Endothelial cell of umbilical vein (primary cell): ENCODE results near the gene ZDHHC7. TPM values are rescaled to one million over a fixed set of nuclear protein-coding genes. Genes with fewer than 3 reads are reported as not detected.

Source experiments
- BruUV-seq: library from RNA; stranded (reverse); fragments of 400-500 nt; replicated peaks from 2 replicates; lab custom pipeline; 2021; lab: Mats Ljungman, UMichigan
- CTCF ChIA-PET: fragments of 300-600, 350-600 bp; sonication (Branson Sonifier 250); formaldehyde crosslinking; loops from one replicate; lab custom pipeline; 2021; ENCODE audit warnings: antibody characterized with exemption, inconsistent platforms; lab: Charles Lee
- POLR2A ChIA-PET: fragments of 300-600, 350-600 bp; sonication (Branson Sonifier 250); formaldehyde crosslinking; loops from one replicate; lab custom pipeline; 2021; ENCODE audit warnings: antibody characterized with exemption, inconsistent platforms; lab: Charles Lee
- DNase-seq: peaks from one replicate; pipeline ENCODE4 v3.0.0-alpha.2; 2011; ENCODE audit warnings: low read depth, low spot score
- FAIRE-seq: peaks from 2 replicates; lab custom pipeline; 2011; peaks lifted over from hg19 to GRCh38; lab: Jason Lieb, UNC
- H2AFZ ChIP-seq: 2 replicates; pipeline ENCODE4 v1.6.0; 2012; ENCODE audit warnings: low read depth, low read length, control low read depth, inconsistent platforms
- H3K27ac ChIP-seq: 2 replicates; pipeline ENCODE4 v1.5.1; 2011; ENCODE audit warnings: low read depth, mild to moderate bottlenecking, control low read depth, low read length, moderate library complexity; ENCODE audit not compliant: insufficient read depth
- H3K27me3 ChIP-seq, 2 experiments: 2 replicates each; pipeline versions ENCODE4 v1.6.0 to v1.6.1; 2011; ENCODE audit warnings: low read length in 2 of 2, mixed read lengths in 1 of 2; ENCODE audit not compliant: control insufficient read depth in 2 of 2, insufficient read depth in 2 of 2
- H3K36me3 ChIP-seq, 2 experiments: 2 replicates in 1 of 2; 3 replicates in 1 of 2; pipeline ENCODE4 v1.5.1; 2011; ENCODE audit warnings: low read length in 2 of 2, mild to moderate bottlenecking in 1 of 2, moderate library complexity in 1 of 2; ENCODE audit not compliant: control insufficient read depth in 2 of 2, insufficient read depth in 2 of 2; ENCODE audit errors: extremely low read depth in 1 of 2
- H3K4me1 ChIP-seq: 3 replicates; pipeline ENCODE4 v1.5.1; 2011; ENCODE audit warnings: mild to moderate bottlenecking, low read length; ENCODE audit not compliant: control insufficient read depth, insufficient read depth; ENCODE audit errors: extremely low read depth
- H3K4me2 ChIP-seq: 2 replicates; pipeline ENCODE4 v1.6.1; 2011; ENCODE audit warnings: low read length, control low read depth, mixed read lengths; ENCODE audit not compliant: insufficient read depth
- H3K4me3 ChIP-seq, 3 experiments: fragments of 200-600 bp in 1 of 3; sonication (generic), shearing (Covaris generic) in 1 of 3; replicated peaks in 1 of 3; 2 replicates each; pipeline ENCODE4 v1.5.1; 2011 to 2016; ENCODE audit warnings: control low read depth in 3 of 3, low read length in 3 of 3, mild to moderate bottlenecking in 2 of 3, inconsistent platforms in 1 of 3, low read depth in 1 of 3, moderate library complexity in 1 of 3; ENCODE audit not compliant: insufficient read depth in 1 of 3
- H3K79me2 ChIP-seq: 2 replicates; pipeline ENCODE4 v1.6.0; 2012; ENCODE audit warnings: low read length, inconsistent platforms; ENCODE audit not compliant: control insufficient read depth, insufficient read depth
- H3K9ac ChIP-seq: replicated peaks from 2 replicates; pipeline ENCODE3; 2011; ENCODE audit warnings: low read length, control low read depth; ENCODE audit not compliant: insufficient read depth; ENCODE audit errors: extremely low read depth
- H3K9me1 ChIP-seq: replicated peaks from 3 replicates; pipeline ENCODE4 v1.6.0; 2011; ENCODE audit warnings: mild to moderate bottlenecking, low read length; ENCODE audit not compliant: control insufficient read depth, insufficient read depth; ENCODE audit errors: extremely low read depth
- H3K9me3 ChIP-seq: replicated peaks from 2 replicates; pipeline ENCODE4 v1.5.1; 2012; ENCODE audit warnings: low read length, inconsistent platforms; ENCODE audit not compliant: control insufficient read depth, insufficient read depth
- H4K20me1 ChIP-seq: replicated peaks from 2 replicates; pipeline ENCODE3; 2011; ENCODE audit warnings: mild to moderate bottlenecking, low read length; ENCODE audit not compliant: control insufficient read depth, insufficient read depth; ENCODE audit errors: extremely low read depth
- EZH2 ChIP-seq: IDR thresholded peaks from 2 replicates; pipeline ENCODE4 v1.6.1; 2012; ENCODE audit warnings: borderline replicate concordance, low read depth, mild to moderate bottlenecking, moderate library complexity, low read length, inconsistent platforms; ENCODE audit not compliant: severe bottlenecking
- FOS ChIP-seq: IDR thresholded peaks from 2 replicates; pipeline ENCODE4 v1.6.1; 2011; ENCODE audit warnings: mild to moderate bottlenecking, low read length, moderate library complexity, borderline replicate concordance; ENCODE audit not compliant: insufficient read depth
- GATA2 ChIP-seq: IDR thresholded peaks from 2 replicates; pipeline ENCODE4 v1.7.0; 2011; ENCODE audit warnings: low read depth, mild to moderate bottlenecking, moderate library complexity, mixed read lengths, low read length; ENCODE audit not compliant: insufficient read length, insufficient read depth
- JUN ChIP-seq: IDR thresholded peaks from 2 replicates; pipeline ENCODE4 v1.6.1; 2011; ENCODE audit warnings: borderline replicate concordance, low read depth; ENCODE audit not compliant: insufficient read length, insufficient read depth
- MYC ChIP-seq: IDR thresholded peaks from one replicate; pipeline ENCODE4 v1.6.1; 2011; ENCODE audit warnings: mild to moderate bottlenecking, low read depth, low read length
- POLR2A ChIP-seq: IDR thresholded peaks from 2 replicates; pipeline ENCODE4 v1.6.1; 2012; ENCODE audit warnings: low read depth, mild to moderate bottlenecking, control low read depth, low read length
- POLR2AphosphoS5 ChIP-seq: IDR thresholded peaks from 2 replicates; pipeline ENCODE4 v1.6.1; 2012; ENCODE audit warnings: low read depth, mild to moderate bottlenecking, control low read depth, low read length, moderate library complexity; ENCODE audit not compliant: insufficient read depth
- dilution Hi-C: fragments of 300-500 bp; cut with MboI; formaldehyde crosslinking; loops from one replicate; pipeline ENCODE4 v1.15.0; 2019; ENCODE audit warnings: low sequenced_read_pairs; ENCODE audit not compliant: extremely low pct_ligation_motif_present
- intact Hi-C: fragments of 100-400 bp; cut with micrococcal nuclease; formaldehyde crosslinking; loops from one replicate; pipeline ENCODE4 v1.10.0; 2022
- polyA plus RNA-seq, 4 experiments: library from polyadenylated mRNA; depleted of rRNA in 3 of 4; stranded (reverse) in 3 of 4; unstranded in 1 of 4; fragments of >200 nt; gene quantifications; 2 replicates each; pipeline versions ENCODE4 v1.2.1 to v1.2.3, GENCODE V29; 2011 to 2012; ENCODE audit warnings: missing spikeins in 1 of 4
- total RNA-seq: library from RNA; stranded (reverse); gene quantifications from 2 replicates; pipeline ENCODE4 v1.2.3, GENCODE V29; 2021
- TF ChIP-seq, protein P1 (sequence below): IDR thresholded peaks from 2 replicates; pipeline ENCODE4 v1.6.1; 2011; ENCODE audit not compliant: insufficient read depth, insufficient read length
- TF ChIP-seq, protein P2 (sequence below), 2 donors: IDR thresholded peaks; 1 replicate in 1 of 2; 2 replicates in 1 of 2; pipeline ENCODE4 v1.5.1; 2011; ENCODE audit warnings: low read length in 2 of 2, mild to moderate bottlenecking in 2 of 2, moderate library complexity in 2 of 2, control low read depth in 1 of 2, inconsistent platforms in 1 of 2, low read depth in 1 of 2; ENCODE audit not compliant: insufficient read depth in 1 of 2; ENCODE audit errors: extremely low read depth in 1 of 2

ZDHHC7 gene
- total and polyA plus RNA-seq, 2 donors (not counting 3 experiments of a cell fraction or from before 2014, with no cell fraction given) = 44.1 to 46.2 TPM

DNA sequence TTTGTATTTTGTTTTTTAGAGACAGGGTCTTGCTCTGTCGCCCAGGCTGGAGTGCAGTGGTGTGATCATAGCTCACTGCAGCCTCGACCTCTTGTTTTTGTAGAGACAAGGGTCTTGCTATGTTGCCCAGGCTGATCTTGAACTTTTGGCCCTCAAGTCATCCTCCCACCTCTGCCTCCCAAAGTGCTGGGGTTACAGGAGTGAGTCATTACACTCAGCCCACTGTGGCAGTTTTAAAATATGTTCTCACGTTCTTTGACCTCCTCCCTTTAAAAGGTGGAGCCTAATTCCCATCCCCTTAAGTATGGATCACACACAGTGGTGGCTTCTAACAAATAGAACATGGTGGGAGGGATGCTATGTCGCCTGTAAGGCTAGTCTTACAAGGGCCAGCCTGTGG lies 67.7 kb downstream of the ZDHHC7 start:
- H3K4me1 ChIP-seq = no peaks in the 10 kb centered on the region
- H3K9ac ChIP-seq = no peak overlapping the region
- peaks cover 0 to 2% of the 10 kb centered on the region in 2 experiments for H3K27me3 ChIP-seq
- DNase-seq (no peak), FAIRE-seq (no peak)
- intact Hi-C loops = no loop called here
- CTCF ChIA-PET = interaction anchor here (2.1 kb wide), 1 partner anchor 27 kb away, joined by 8 read pairs; no protein-coding TSS in a partner anchor
- no peak overlapping the region for H3K27ac ChIP-seq
- H2AFZ ChIP-seq = no peak overlapping the region
- no peak overlapping the region for H3K4me3 ChIP-seq
- no peaks in the 10 kb centered on the region for H3K9me3 ChIP-seq
- no peak overlapping the region for H3K4me2 ChIP-seq
- TF ChIP-seq JUN (no peak), FOS (no peak), POLR2AphosphoS5 (no peak), POLR2A (no peak), MYC (no peak), GATA2 (no peak), EZH2 (no peak)
- TF ChIP-seq, protein P1, sequence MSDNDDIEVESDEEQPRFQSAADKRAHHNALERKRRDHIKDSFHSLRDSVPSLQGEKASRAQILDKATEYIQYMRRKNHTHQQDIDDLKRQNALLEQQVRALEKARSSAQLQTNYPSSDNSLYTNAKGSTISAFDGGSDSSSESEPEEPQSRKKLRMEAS = no peak
- TF ChIP-seq, protein P2, sequence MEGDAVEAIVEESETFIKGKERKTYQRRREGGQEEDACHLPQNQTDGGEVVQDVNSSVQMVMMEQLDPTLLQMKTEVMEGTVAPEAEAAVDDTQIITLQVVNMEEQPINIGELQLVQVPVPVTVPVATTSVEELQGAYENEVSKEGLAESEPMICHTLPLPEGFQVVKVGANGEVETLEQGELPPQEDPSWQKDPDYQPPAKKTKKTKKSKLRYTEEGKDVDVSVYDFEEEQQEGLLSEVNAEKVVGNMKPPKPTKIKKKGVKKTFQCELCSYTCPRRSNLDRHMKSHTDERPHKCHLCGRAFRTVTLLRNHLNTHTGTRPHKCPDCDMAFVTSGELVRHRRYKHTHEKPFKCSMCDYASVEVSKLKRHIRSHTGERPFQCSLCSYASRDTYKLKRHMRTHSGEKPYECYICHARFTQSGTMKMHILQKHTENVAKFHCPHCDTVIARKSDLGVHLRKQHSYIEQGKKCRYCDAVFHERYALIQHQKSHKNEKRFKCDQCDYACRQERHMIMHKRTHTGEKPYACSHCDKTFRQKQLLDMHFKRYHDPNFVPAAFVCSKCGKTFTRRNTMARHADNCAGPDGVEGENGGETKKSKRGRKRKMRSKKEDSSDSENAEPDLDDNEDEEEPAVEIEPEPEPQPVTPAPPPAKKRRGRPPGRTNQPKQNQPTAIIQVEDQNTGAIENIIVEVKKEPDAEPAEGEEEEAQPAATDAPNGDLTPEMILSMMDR (IDR thresholded peaks at IDR 0.05; ENCODE audit: extremely low read depth in 1 of 2, insufficient read depth in 1 of 2, low read depth in 1 of 2, low read length in 2 of 2) = no peak
- POLR2A ChIA-PET = no interaction called here
- H4K20me1 ChIP-seq = no peaks in the 10 kb centered on the region
- no peaks in the 10 kb centered on the region for H3K9me1 ChIP-seq
- H3K36me3 ChIP-seq = no peaks in the 10 kb centered on the region
- no peaks in the 10 kb centered on the region for H3K79me2 ChIP-seq
- no TSS peak for BruUV-seq
- dilution Hi-C loops = no loop called here
